Stimulated activated CD8-positive, alpha-beta memory T cell treated with anti-CD3 and anti-CD28 coated beads, Interleukin-12 subunit alpha, Interleukin-12 subunit beta, amount 100 ng/mL, for 24 hours (primary cell): Measurements from ENCODE around the gene GLDC.
"Not testable (repeated sequence)": the region's sequence is repeated elsewhere in the genome, so short reads cannot be mapped to it uniquely, and the experiment has no call there.

ENCODE experiments used
- DNase-seq: peaks from one replicate; pipeline ENCODE4 v3.0.0-alpha.2; 2020; ENCODE audit errors: extremely low read depth

Gene GLDC

GRCh38 chr9:6664204-6664680 lies 18.7 kb upstream of the GLDC start:
- DNase-seq: no peak

GRCh38 chr9:6660512-6660911 lies 15.0 kb upstream of the GLDC start:
- no peak for DNase-seq

DNA sequence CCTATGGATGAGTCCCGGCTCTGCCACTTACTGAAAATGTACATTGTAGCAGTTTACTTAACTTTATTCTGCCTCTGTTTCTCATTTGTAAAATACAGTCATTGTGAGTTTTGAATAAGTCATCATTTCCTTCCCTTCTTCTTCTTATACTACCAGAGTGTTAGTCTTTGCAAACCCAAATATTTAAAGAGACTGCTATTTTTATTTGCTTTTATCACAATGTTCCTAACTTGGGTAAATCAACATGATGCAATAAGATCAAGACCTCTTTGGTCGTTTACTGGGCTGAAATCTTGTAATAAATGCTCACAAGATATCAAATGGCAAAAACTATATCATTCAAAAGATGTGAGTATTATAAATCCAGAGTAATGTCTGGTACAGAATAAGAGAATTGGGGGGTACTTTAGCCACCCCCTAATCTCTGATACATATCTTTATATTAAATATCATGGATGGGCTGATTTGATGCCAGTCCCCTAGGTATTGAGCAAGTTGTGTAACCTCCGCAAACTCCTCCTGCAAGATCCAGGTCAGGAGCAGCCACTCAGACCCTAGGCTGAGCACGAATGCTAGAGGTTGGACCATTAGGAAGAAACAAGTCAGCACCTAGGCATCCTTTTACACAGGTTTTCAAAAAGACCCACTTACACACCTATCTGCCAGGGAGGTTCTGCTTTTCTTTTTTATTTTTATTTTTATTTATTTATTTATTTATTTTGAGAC lies 13.3 kb upstream of the GLDC start:
- no peak for DNase-seq

DNA sequence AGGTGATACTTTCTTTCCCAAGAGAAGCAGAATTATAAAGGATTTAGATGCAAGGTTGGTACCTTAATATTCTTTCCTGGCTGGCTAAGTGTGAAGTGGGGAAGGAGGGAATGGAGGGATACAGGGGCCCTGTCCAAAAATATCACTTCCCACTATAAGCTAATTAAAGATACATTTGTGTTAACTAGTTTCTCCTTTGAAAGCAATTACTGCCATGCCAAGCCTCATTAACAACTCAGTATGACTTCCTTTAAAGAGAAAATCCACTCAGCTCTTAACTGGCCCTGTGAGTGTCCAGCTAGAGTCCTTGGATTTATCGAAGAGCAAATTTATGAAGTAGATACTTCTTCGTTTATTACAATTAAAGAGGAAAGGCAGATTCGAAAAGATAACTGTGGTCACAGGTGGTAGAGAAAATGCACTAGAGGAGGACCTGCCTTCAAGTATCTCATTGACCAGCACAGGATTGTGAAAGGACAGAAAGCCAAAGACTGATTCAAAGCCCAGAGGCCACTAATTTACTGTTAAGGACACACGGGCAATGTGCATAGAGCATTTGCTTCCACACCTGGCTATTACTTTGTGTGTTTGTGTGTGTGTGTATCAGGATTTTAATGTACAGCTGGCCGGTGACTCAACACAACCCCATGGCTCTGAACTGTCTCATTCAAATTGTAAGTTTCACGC lies 11.2 kb upstream of the GLDC start:
- DNase-seq: no peak

DNA sequence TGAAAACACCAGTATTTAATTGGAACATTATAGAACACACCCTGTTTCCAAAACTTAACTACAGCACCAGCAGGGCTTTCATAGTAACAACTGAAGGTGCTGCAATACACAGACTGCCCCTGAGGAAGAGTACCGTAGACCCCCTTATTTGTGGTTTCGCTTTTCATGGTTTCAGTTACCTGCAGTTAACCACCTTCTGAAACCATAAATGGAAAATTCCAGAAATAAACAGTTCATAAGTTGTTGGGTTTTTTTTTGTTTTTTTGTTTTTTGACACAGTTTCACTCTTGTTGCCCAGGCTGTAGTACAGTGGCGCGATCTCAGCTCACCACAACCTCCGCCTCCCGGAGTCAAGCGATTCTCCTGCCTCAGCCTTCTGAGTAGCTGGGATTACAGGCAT lies 9.5 kb upstream of the GLDC start:
- DNase-seq: no peak

DNA sequence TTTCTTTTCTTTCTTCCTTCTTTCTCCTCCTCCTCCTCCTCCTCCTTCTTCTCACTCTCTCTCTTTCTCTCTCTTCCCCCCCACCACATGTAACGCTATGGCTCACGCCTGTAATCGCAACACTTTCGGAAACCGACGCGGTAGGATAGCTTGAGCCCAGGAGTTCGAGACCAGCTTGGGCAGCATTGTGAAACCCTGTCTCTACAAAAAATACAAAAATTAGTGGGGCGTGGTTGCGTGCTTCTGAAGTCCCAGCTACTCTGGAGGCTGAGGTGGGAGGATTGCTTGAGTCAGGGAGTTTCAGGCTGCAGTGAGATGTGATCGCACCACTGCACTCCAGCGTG lies 736 bp upstream of the GLDC start:
- DNase-seq: no peak

DNA sequence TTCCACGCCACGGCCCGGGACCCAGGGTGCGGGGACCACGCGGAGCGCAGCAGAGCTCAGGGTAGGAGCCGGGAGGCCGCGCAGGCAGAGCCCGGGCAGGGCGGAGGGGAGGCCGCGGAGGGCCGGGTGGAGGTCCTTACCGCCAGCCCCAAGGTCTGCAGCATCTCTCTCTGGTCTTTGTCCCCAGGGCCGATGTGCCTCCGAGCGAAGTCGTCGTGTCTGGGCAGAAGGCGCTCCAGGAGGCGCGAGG lies 499 bp downstream of the GLDC start:
- not testable (repeated sequence) for DNase-seq

DNA sequence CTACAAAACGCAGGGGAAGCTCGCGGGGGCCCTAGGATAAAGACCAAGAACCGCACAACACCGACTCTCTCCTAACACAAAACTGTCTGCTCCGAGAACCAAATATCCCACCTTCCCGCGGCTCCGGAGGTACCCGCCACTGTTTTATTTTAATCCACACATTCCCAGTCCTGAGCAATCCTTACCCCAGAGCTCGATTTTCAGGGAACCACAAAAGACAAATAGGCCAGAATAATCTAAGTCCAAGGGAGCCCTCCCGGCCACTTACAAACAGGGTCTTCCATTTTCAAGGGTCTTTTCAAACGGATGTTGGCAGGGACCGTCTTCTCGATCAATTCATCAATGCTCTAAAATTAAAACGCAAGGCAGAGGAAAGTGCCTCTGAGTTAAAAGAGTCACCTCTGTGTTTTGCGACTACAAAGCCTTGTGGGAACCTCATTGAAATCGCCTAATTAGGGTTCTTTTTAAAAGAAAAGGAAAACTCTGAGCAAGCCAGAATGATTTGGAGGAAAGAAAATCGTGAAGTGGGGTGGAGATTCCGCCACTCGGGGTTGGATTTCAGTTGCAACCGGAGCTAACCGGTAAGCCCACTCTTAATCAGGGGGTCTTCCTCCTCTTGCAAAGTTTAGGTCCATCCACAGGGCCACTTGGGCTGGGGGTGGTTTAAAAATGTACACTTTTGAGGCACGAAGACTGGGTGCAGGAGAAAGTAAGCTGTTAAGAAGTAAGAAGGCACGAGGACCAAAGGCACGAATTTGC lies 1.0 kb downstream of the GLDC start:
- no peak for DNase-seq

- DNase-seq: no peak
Measured at GRCh38 chr9:6641961-6642360, 3.6 kb downstream of the GLDC start.

DNA sequence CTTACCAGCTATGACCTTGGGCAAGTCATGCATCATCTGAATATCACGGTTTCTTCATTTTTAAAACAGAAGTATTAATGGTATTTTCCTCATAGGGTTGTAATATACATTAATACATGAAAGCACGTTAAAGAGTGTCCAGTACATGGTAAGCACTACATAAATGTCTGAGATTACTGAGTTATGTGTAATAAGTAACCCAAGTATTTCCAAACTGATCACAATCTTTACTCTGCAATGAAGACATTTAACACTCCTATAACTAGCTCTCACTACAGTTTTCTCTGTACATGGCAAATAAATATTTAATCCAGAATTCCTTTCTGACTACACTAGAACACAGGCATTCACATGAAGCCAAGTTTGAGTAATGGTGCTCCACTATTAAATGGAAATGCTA lies 4.0 kb downstream of the GLDC start:
- no peak for DNase-seq

GRCh38 chr9:6641056-6641455 lies 4.5 kb downstream of the GLDC start:
- no peak for DNase-seq

DNA sequence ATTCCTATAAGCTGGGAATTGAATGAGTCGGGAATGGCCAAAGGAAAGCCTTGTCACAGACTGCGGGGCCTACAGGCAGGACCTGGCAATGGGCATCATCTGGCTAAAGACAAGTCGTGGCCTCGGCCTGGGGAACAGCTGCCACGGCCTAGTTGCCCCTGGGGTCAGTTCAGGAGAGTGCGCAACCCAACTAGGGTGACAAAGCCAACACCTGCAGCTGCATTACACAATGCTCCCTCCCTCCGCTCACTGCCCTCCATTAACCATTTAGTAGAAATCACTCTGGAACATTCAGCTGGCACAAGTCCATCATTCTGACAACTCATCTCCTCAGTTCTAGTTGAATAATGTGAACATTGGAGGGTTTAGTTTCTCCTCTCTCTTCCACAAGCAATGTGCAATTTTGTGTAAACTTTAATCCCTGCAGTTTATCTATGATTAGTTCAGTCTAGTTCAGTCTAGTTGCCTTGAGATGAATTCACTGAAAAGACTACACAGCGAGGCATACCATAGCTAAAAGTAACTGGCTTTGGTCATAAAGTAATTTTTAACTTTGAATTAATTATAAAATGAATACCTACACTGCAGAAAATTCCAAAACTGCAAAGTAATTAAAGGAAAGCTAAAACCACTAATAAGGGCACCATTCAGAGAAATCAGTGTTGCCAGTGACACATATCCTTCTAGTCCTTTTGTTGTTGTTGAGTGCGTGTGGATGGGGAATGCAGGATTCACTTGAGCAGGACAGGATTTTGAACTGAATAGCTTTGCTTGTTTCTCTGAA lies 5.1 kb downstream of the GLDC start:
- no peak for DNase-seq

GRCh38 chr9:6639622-6640021 lies 5.9 kb downstream of the GLDC start:
- no peak for DNase-seq

DNA sequence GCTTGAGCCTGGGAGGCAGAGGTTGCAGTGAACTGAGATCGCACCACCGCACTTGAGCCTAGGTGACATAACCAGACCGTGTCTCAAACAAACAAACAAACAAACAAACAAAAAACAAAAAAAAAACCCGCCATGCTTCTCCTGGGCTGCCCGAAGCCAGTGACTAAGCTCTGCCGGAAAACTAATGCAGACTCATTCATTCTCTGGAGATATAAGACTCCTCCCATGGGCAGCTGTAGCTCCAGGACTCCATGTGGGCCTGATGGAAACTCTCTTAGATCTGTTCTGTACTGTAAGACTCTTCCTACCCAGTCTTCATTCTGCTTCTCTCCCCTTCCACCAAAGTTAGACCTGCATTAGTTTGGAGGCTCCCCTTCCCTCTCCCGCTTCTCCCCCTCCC lies 11.1 kb downstream of the GLDC start:
- no peak for DNase-seq

GRCh38 chr9:6633378-6633777 lies 12.2 kb downstream of the GLDC start:
- DNase-seq: no peak

GRCh38 chr9:6632516-6633183 lies 12.9 kb downstream of the GLDC start:
- DNase-seq: no peak

DNA sequence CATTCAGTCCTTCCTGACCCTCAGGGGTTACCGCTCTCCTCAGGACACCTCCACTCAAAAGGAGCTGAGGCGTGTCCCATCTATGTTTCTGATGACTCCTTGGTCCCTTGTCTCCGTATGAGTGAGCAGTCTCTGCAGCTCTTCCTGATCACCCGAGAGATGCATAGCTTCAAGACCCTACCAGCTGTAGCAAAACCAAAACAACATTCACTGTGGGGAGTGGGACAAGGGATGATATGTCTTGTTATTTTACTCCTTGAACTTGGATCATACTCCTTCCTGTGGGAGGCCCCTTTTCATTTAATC lies 14.4 kb downstream of the GLDC start:
- no peak for DNase-seq

GRCh38 chr9:6630502-6631206 lies 14.9 kb downstream of the GLDC start:
- DNase-seq: no peak

GRCh38 chr9:6628704-6629103 lies 16.8 kb downstream of the GLDC start:
- DNase-seq: no peak

- no peak for DNase-seq
Measured at GRCh38 chr9:6625363-6625762, 20.2 kb downstream of the GLDC start.

GRCh38 chr9:6622784-6623183 lies 22.7 kb downstream of the GLDC start:
- not testable (repeated sequence) for DNase-seq
